Left lobe of liver (tissue), 2 donors: ENCODE data around the gene MYH7B. TPM values are rescaled to one million over a fixed set of nuclear protein-coding genes. Genes with fewer than 3 reads are reported as not detected.

Experiments
- ATAC-seq: fragments of 200-7000 bp; cut with Tn5 transposase; one replicate; pipeline ENCODE4 v1.9.1; 2020; ENCODE audit warnings: mild to moderate bottlenecking, moderate library complexity
- DNase-seq: peaks from one replicate; pipeline ENCODE4 v3.0.0-alpha.2; 2020; ENCODE audit warnings: low spot score
- total RNA-seq: library from RNA; stranded (reverse); gene quantifications from one replicate; pipeline ENCODE4 v1.2.1, GENCODE V29; 2021
- donor health status: DM: no; HTN: no; CAD: no; lungs with moderate emphysema.
- donor health status: DM: no; HTN: yes; CAD: no.

The MYH7B gene
- 0.45 TPM for total RNA-seq

GRCh38 chr20:34955231-34956040 lies at the start of gene MYH7B, which contains the start of gene GSS:
Gene MYH7B (plus strand): TSS chr20:34955868. CDS start chr20:34978006, 22,138 bp downstream.
Gene GSS (minus strand): TSS chr20:34955806. CDS start chr20:34951852, 3,954 bp downstream.
- peak; percentile 93 for ATAC-seq

GRCh38 chr20:34907616-34908469 lies 47.8 kb upstream of the MYH7B start:
- DNase-seq, result no peak
- ATAC-seq, result peak; percentile 59

More at GRCh38 chr20:34955231-34956040, at the start of gene MYH7B, which contains the start of gene GSS:
- peak; percentile 99 for DNase-seq

- DNase-seq (peak; percentile 71), ATAC-seq (peak; percentile 94)
Measured at GRCh38 chr20:34915131-34915530, 40.5 kb upstream of the MYH7B start.

GRCh38 chr20:34915749-34916455 lies 39.8 kb upstream of the MYH7B start:
- DNase-seq, result no peak
- no peak for ATAC-seq

DNA sequence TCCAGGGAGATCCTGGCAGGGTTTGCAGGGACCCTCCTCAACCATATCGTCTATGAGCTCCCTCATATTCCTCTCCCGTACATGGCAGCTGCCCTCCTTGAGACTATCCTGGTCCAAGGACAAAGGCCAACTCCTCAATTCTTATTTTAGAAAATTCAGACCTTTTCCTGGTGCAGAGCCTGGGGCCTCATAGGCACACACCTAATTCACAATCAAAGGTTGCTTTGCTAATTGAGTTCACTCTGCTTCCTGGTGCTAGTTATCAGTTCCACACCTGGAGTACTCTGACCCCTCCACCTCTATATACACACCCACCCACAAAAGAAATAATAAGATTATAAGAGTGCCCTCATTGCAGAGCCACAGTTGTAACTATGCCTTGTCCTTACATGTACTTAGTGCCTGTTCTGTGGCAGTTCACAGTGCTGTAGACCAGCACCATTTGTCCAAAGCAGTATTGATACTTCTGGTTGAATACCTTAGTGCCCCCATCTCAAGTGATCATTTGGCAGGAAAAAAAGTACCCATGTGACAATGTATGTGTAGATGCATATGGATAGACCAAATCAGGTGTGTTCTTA lies 38.8 kb upstream of the MYH7B start:
- ATAC-seq (no peak), DNase-seq (no peak)

GRCh38 chr20:34920055-34920454 lies 35.6 kb upstream of the MYH7B start:
- ATAC-seq, result no peak
- DNase-seq, result no peak

- ATAC-seq (no peak), DNase-seq (no peak)
Measured at GRCh38 chr20:34921436-34921835, 34.2 kb upstream of the MYH7B start.

- peak; percentile 55 for DNase-seq
- peak; percentile 93 for ATAC-seq
Measured at GRCh38 chr20:34922654-34923381, 32.9 kb upstream of the MYH7B start.

DNA sequence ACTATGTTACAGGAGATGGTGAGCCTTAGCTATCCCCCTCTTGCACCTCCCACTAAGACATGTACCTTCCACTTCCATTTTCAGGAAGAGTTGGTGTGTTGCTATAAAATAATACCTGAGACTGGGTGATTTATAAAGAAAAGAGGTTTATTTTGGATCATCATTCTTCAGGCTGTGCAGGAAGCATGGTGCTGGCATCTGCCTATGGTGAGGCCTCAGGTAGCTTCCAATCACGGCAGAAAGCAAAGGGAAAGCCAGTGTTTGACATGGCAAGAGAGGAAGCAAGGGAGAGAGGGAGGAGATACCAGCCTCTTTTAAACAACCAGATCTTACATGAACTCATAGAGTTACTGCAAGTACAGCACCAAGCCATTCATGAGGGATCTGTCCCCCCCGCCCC lies 32.3 kb upstream of the MYH7B start:
- no peak for DNase-seq
- no peak for ATAC-seq

- DNase-seq (no peak), ATAC-seq (no peak)
Measured at GRCh38 chr20:34925341-34925740, 30.3 kb upstream of the MYH7B start.

- ATAC-seq (no peak), DNase-seq (no peak)
Measured at GRCh38 chr20:34925981-34926380, 29.7 kb upstream of the MYH7B start.

DNA sequence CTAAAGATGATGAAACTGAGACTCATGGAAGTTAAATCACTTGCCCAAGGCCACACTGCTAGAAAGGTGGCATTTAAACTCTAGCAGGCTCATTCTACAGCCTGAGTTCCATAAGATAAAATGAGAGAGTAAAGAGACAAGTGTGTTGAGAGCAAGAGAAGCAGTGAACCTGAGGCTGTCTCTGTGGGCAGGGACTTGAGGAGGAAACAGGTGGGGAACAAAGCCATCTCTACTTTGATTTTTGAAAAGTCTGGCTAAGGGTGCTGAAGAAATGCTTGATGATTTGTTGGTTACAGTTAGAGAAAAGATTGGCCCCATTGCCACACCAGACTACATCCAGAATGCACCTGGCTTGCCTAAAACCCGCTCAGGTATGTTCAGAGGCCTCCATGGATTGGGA lies 29.1 kb upstream of the MYH7B start:
- DNase-seq (no peak), ATAC-seq (no peak)

DNA sequence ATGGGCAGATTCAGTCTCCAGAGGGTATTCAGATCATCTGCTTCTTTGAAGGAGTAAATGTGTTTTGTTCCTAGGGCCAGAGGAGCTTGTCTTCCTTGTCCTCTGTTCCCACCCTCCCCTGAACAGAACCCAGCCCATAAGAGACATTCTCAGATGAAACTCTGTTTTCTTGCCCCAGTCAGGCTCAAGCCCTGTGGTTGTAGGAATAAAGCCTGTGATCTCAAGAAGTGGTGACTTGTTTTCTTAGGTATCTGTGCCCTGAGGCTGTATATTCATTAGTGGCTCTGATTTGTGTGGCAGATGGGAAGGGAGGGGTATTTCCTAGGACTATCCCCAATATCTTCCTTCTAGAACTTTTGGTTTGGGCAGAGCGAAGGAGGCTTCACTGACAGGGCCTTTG lies 27.9 kb upstream of the MYH7B start:
- DNase-seq (no peak), ATAC-seq (no peak)

DNA sequence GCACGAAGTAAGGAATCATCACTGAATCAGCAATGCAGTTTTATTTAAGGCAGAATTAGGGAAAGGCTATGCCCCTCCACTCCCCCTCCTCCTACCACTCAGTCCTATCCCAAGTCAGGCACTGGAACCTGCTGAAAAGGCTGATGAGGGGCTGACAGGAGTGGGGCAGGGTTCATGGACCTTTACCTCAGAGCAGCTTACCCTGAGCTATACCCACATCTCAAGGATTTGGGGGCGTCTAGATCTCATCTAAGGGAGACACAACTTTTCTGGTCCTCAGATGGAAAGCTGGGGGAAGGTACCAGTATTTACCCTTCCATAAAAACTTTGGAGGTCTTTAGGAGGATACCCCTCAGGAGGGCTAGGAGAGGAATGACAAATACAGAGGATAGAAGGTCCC lies 27.3 kb upstream of the MYH7B start:
- no peak for ATAC-seq
- no peak for DNase-seq

- ATAC-seq, result peak; percentile 30
Measured at GRCh38 chr20:34931771-34932170, 23.9 kb upstream of the MYH7B start.

DNA sequence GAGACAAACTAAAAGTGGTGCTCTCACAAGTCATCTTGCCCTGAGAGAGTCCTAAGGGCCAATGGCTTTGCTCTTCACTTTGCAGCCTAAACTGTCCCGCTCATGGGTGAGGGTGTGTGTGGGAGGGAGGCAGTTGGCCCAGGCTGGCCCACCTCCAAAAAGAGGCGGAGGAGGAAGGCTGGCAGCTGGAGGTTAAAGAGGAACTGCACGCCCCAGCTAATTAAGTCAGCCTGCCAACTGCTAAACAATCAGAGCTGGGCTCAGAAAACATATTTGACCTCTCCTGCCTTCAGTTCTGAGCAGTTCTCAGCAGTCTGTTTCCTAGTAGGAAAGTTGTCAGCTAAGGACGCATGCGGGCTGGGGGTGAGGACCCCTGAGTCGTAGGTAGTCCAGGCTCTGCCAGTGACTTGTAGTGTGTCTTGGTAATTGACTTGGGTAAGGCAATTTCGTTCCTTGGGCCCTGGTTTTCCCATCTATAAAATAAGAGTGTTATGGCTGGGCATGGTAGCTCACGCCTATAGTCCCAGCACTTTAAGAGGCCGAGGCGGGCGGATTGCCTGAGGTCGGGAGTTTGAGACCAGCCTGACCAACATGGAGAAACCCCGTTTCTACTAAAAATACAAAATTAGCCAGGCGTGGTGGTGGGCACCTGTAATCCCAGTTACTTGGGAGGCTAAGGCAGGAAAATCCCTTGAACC lies 17.1 kb upstream of the MYH7B start:
- DNase-seq (peak; percentile 67), ATAC-seq (peak; percentile 87)

More at GRCh38 chr20:34931771-34932170, 23.9 kb upstream of the MYH7B start:
- no peak for DNase-seq

GRCh38 chr20:34940081-34940481 lies 15.6 kb upstream of the MYH7B start:
- ATAC-seq, result no peak
- DNase-seq, result no peak

DNA sequence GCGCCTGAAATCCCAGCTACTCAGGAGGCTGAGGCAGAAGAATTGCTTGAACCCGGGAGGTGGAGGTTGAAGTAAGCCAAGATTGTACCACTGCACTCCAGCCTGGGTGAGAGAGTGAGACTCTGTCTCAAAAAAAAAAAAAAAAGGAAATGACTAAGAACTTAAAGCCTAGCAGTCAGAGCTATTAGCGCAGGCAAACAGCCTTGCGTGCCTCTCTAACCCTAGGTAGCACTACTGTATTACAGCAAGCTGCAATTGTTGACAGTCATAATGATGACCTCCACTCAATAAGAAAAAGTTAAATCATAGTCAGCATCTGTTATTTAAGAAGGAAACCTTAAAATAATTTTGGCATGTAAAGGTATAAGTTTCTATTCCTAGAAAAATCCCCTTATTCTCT lies 14.4 kb upstream of the MYH7B start:
- no peak for ATAC-seq
- no peak for DNase-seq

DNA sequence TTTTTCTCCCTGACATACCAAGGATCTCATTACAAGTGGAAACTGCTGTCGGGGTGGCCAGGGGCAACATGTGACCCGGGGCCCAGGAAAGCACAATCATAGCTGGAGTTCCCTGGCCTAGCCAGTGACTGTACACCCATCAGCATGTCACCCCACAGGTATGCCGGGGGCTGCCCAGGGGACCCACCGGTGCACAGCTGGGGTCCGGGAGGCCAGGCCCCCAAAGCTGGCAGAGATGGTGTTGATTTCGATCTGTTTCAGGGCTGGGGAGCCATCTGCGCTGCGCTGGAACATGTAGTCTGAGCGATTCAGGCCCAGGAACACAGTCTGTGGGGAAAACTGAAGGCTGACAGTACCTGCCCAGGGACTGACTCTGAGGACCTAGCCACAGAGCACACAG lies 13.4 kb upstream of the MYH7B start:
- ATAC-seq (no peak), DNase-seq (no peak)
